GM21717 (cell line): ENCODE data around the gene FRY.

Experiments
- ATAC-seq: cut with Tn5 transposase; IDR thresholded peaks from one replicate; pipeline ENCODE4 v1.9.1; 2021; ENCODE audit warnings: mild to moderate bottlenecking, moderate library complexity; ENCODE audit not compliant: unreplicated experiment

FRY gene

DNA sequence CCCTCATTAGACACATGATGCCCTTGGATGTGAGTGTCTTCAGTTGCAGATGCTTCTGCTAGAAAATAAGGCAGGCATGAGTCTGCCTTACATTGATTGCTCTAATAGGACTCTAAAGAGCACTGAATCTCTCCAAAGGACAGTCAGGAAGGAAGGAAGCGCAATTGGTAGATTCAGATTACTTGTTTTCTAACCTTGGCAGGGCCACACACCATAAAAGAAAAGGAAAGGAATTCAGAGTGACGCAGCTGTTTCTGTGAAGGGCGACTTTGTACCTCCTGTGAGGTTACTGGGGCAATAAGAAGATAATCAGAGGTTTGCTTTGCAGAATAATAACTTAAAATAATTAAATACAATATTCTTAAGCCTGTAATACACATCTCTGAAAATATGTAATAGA is 48.0 kb downstream of the FRY start:
- ATAC-seq = no peak

DNA sequence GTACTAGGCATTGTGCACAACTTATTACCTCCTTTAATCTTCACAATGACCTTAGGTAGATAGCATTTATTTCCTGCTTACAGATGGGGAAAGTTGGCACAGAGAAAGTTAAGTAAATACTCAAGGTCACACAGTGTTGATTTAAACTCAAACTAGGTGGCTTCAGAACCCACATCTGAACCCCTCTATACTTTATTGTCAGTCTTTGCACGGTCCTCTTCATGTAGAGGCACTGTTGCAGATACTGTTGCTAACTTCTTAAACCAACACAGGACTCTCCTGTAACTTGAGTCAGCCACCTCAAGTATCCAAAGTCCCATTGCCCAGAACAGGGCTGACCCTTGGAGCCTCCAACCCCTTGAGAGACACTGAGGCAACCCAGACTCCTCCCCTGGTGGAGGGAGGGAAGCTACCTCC is 48.8 kb downstream of the FRY start:
- no peak for ATAC-seq

DNA sequence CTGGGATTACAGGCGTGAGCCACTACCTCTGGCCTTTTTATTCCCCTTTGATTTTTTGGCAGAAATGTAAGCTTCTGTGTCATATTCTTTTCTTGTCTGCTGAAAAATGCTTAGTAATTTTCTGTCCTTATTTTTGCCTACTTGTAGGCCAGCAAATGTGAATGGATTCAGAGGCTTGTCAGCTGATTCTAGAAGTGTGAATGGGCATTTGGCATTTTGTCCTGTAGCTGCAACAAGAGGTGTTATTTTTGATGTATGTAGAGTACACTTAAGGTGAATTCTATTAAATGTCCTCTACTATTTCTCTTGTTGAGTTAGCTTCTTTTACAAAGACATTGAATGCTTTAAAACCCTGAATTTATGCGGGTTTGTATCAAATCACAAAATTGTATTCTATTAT is 50.0 kb downstream of the FRY start:
- ATAC-seq = no peak

DNA sequence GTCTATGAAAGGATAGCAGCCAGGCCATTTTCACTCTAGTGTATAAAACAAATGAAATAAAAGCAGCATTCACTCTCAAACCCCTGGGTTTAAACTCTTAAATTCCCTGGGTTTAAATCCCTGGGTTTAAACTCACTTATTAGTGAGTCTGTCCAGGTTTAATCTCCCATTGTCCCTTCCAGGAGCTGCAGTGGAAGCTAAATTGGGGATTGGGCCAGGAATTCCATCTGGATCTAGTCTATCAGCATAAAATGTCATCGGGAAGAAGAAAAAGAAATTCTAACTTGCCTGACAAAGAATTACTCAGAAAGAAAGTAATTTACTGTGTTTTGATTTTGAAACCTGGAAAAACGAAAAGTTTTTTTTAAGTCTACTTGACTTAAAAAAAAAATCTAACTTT is 54.8 kb downstream of the FRY start:
- ATAC-seq = no peak

DNA sequence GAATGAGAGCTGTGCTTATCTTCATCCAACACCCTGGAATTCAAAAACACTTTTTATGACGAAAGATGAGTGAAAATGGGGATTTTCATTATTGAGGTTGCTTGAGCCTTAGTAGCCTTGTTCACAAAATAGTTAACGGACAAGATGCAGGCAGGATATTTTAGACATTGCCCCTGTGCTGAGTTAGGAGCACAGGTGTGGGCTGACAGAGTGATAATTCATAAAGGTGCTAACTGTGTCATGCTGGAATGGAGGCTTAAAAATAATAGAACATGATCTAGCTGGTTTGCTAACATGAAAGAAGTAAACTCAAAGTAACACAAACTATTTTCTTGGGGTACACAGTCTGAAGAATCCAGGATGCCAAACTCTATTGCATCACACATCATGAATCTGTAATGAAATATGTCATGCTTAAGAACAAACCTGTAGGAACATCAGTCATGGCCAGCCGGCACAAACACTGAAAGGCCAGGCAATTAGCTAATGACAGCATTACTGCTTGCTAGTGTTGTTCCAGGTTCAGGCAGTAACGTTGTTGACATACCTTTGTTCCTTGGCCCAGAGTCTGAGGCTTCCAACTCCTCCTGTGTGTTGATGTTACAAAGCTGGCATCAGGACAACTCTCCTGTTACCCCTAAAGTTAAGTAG is 55.3 kb downstream of the FRY start:
- ATAC-seq = no peak

DNA sequence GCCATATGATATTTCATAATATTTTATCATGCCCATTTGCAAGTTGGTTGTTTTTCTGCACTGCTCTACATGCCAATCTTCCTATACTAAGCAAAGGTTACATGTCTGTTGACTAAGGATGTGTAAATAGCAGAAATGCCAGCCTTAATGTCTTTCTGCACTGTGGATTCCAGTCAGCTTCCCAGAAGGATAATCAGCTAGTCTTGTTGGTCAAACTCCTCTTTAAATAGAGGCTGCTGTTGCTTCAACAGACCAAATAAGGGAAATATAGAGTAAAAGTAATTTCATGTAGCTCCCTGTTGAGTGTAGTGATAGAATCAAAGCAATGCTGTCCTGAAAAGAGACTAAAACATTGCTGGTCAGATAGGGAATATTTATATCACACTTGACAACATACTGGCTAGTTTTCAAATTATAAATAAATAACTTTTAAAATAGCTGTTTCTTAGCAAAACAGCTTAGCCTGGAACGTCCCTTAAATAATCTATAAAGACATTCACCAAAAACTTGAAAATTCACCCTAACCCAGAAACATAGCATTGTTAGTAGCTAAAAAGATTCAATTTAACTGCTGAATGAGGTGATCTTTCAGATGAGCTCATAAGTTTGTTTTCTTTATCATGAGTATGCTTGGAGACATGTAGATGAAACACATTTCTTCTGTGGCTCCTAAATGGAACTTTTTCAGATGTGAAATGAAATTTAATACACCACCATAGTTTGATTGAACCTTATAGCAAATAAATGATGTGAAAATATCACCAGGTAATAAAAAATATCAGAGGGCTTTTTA is 56.6 kb downstream of the FRY start:
- ATAC-seq = no peak

DNA sequence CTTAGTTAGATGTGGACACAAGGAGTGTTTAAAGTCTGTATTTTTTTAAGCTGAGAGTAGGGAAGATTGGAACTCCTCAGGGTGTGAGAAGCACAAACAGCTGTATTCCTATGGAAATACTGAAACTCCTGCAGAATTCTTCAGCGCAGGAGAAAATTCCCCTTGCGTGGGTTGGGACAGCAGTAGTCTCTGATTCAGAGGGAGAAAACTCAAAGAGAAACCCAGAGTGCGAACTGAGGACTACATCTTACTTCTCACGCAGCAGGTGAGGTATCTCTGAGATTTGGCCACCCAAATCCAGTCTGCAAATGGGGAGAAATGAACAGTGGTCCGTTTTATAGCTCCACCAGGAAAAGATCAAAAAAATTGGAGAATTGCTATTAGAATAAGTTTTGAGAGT is 60.9 kb downstream of the FRY start:
- no peak for ATAC-seq

DNA sequence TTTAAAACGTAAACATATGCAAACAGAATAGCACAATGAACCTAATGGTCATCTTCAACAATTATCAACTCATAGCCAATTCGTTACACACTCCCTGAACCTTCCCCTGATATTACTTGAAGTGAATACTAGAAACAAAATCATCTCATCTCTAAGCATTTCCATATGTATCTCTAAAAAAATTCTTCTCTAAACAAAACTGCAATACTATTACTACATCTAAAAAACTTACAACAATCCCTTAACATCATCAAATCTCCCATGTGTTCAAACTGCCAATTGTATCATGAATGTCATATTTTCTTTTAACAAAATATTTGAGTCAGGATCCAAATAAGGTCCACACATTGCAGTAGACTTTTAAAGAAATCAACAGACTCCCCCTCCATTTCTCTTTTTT is 61.4 kb downstream of the FRY start:
- no peak for ATAC-seq

DNA sequence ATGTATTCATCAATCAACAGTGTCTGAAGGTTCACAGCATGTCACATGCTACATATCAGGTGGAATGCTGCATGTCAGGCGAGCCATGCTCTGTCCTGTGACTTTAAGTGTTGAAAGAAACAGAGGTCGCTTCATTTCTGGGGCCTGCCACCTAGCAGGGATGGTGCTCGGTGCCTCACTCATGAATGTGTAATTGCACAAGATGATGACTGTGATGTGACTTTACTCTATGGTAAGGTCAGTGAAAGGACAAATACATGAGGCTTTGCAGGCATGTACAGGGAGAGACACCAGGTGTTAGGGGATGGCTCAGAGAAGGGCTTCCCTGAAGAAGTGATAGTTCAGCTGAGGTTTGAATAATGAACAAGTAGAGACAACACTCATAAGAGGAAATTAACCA is 66.7 kb downstream of the FRY start:
- no peak for ATAC-seq

DNA sequence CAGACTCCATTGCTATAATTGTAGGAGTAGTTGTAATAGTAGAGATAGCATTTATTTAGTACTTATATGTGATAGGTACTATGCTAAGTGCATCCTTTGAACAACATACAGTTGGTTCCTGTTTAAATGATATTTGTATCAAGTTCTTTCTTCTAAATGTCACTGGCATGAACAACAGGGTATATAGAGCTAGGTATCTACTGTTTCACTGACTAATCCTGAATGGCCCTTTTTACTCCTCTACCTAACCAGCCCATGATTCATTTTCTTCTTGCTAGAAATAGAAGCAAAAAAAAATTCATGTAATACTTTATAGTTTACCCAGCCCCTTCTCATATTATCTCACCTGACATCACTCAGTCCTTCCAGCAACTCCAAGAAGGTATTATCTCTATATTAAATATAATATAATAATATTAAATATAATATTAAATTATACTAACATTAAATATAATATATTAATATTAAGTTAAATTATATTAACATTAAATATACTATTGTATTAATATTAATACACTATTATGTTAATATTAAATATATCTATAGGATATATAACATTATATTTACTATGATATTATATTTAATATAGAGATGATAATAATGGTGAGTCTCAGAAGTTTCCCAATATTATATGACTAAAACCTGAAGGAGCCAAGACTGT is 74.2 kb downstream of the FRY start:
- no peak for ATAC-seq

DNA sequence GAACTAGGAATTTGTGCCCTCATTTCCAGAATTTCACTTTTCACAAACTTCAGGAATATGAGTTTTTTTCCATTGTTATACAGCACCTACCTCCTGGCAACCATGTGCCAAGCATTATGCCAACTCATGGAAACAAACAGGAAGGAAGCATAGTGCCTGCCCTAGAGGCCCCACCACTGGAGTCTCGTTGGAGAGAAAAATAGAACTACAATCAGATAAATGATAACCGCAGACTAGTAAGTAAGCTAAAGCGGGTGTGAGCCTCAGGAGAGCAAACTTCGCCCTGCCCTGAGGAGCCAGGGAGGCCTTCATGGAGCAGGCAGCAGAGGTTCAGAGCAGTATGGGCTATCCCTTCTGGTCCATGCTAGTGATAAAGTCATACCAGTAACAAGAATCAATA is 75.9 kb downstream of the FRY start:
- ATAC-seq = no peak

DNA sequence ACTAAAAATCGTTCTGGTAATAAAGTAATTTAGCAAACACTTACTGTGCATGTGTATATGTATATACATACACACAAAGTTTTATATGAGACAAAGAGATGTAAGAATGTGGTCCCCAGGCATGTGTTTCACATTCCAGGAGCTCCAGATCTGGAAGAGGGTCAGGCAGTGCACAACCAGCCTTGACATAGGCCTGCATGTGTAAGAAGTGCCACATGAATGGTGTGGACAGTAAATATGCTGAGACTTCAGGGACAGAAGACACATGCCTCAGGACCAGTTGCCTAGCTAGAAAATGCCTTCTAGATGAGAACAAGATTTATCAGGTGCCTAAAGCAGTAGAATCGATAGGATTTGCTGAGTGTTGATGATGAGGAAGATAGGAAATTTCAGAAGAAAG is 76.4 kb downstream of the FRY start:
- ATAC-seq = no peak

DNA sequence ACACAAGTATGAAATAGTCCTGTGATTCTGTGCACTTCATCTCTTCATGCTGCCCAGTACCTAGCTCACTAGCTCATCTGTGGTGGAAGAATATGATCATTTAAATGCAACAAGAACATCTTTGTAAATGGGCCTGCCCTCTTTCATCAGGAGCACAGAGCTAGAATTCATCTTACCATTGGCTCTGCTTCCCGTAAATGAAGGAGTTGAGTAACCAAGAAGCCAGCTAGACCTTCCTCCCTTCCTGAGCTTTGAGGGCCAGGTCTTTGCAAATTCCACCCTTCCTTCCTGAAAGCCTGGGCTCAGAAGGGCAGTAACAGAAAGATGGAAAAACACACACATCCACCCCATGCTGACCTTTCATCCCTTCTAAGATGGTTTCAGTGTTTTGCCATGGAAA is 82.0 kb downstream of the FRY start:
- ATAC-seq = no peak

DNA sequence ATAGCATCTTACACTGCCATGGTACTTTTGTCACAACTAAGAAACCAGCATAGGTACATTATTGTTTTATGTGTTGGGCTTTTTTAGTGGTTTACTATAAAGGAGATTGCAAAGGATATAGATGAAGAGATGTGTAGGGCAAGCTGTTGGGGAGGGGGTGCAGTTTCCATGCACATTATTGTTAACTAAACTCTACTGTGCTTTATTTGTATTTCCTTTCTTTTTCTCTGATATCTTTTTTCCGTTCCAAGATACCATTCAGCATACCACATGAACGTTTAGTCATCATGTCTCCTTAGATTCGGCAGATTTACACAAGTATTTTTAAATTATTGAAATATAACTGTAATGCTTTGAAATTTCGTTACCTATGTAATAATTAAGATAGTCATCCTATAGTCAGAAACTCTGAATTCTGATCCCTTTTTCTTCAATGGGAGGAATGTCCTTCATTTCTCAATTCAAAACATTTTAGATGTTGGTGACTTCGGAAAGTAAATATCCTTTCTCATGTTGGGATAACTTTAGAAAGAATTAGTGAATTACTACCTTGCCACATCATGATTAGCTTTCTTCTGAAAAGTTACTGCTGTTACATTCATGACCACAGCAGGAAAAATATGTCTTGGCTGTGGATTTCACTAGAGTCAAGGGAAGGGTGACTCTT is 82.8 kb downstream of the FRY start:
- ATAC-seq = no peak

DNA sequence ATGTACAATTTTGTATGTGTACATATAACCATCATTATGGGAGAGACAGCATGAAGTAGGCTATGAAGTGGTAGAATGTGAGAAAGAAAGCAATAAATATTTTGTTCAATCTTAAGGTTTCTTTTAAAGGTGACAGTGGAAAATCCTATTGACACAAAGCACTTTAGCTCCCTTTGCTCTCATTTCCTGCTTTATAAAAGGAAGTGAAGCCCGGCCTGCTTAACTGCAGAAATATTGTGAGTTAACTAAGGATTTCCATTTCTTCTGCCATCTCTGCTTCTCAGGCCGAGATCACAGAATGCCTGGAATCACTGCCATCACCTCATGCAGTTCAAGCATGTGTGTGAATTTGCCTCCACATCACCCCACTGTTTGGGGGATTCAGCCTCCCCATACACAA is 83.5 kb downstream of the FRY start:
- ATAC-seq = no peak

DNA sequence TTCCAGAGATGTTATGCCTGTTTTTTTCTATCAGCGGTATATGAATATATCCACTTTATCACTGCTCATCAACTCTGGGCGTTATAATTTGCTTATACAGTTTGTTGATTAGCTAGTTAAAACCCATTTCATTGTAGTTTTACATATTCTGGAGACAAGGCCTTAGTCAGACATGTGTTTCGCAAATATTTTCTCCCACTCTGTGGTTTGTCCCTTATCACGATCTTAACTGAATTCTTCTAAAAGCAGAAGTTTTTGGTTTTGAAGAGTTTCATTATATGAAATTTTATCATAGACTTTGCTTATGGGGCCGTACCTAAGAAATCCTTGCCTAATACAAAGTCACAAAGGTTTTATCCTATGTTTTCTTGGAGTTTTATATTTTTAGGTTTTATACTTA is 84.6 kb downstream of the FRY start:
- ATAC-seq = no peak

DNA sequence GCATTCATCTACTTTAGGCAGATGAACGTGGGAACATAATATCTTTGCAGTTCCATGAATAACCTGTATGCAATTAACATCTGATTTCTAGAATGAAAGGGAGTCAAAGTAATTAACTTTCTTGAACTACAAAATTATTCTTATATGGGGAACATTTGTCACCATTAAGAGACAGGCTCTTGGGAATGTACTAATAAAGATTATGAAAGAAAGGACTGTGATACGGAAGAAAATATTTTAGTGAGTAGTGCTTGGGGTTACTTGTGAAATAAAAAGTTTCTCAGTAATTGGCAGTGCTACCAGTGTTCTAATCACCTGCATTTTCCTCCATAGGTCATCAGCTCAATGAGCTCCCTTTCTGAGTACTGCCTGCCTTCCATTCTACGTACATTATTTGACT is 85.4 kb downstream of the FRY start:
- ATAC-seq = no peak

DNA sequence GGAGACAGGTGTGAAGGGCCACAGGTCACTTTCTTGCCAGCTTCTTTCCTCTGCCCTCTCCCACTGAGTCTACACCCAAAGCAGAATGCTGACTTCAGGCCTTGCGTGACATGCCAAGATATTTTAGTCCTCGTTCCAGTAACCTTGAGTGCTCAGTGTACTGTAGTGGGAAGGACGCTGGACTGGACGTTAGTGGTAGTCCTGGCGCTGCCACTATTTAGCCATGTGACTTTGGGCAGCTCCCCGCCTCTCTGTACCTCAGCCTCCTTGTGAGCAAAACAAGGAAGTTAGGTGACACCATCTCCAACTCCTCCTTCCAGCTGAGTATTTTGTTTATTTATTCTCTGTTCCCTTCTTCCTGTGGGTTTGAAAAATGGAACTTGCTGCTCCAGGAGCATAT is 86.1 kb downstream of the FRY start:
- ATAC-seq = no peak

DNA sequence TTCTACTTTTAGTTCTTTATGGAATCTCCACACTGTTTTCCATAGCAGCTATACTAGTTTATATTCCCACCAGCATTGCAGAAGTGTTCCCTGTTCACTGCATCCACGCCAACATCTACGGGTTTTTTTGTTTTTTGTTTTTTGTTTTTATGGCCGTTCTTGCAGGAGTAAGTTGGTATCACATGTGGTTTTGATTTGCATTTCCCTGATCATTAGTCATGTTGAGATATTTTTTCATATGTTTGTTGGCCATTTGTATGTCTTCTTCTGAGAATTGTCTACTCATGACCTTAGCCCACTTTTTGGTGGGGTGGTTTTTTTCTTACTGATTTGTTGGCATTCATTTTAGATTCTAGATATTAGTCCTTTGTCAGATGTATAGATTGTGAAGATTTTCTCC is 89.7 kb downstream of the FRY start:
- no peak for ATAC-seq

DNA sequence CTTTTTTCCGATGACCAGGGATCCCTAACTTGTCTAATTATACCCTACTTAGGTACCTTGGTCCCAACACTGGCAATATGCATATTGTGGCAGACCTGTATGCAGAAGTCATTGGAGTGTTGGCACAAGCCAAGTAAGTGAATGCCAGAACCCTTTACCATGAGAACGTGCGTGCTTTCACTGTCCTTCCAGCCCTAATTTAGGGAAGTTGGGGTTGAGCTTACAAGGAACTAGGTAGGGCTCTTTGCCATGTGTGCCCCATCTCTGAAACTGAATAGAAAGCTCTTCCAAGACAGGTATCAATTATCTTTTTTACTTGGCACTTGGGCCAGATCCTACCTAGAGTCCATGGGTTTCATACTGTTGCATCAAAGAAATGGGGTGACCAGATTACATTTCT is 93.2 kb downstream of the FRY start:
- no peak for ATAC-seq

DNA sequence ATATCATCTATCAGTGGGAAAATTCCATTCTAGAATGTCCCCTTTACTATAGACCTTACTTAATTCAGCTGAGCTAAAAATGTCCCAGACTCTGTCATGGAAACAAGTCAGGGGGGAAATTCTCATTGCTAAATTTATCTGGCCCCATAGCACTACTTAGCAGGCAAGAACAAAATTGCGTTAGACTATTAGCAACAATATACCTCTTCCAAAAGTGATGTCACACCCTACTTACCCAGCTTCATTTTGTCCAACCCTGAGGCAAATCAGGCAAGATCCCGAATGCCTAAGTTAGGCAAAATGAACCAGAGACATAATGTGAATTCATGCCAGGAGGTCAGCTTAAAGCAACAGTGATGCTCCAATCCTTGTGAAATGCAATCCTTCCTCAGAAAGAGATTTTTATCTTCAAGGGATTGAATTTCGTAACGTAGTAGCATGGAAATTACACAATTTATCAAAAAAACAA is 93.7 kb downstream of the FRY start:
- ATAC-seq = no peak

DNA sequence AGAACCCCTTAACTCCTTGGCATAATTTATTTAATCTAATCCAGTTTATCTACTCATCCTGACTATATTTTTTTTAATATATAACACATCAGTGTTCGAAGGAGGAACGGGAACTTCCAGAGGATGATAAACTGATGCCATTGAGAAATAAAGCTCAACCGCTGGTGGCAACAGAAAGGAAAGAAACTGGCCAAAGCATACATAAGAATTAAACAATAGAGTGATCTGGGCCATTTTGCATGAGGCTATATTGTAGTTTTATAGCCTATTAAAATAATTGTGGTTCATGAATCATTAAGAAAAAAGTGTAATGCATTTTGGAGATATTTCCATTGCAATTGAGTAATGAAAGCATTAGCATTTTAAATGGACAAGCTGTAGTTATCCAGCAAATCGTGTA is 94.2 kb downstream of the FRY start:
- ATAC-seq = no peak
